ENCODE results near the gene OTX1.

Gene OTX1

GRCh38 chr2:63035169-63035568, 15.5 kb upstream of the OTX1 start:
- no peak for TF ChIP-seq CTCF (conservative IDR thresholded peaks at IDR 0.05; ENCODE audit: low read length)
- DNase-seq (ENCODE audit: low read depth), result no peak
- no peak overlapping the region for H3K4me3 ChIP-seq (ENCODE audit: low read length)

- DNase-seq (ENCODE audit: low read depth), result no peak
- no peak for TF ChIP-seq CTCF (conservative IDR thresholded peaks at IDR 0.05; ENCODE audit: low read length)
- no peak overlapping the region for H3K4me3 ChIP-seq (ENCODE audit: low read length)
Measured at GRCh38 chr2:63035660-63036059, 15.0 kb upstream of the OTX1 start.

GRCh38 chr2:63038034-63038433, 12.6 kb upstream of the OTX1 start:
- no peak for TF ChIP-seq CTCF (conservative IDR thresholded peaks at IDR 0.05; ENCODE audit: low read length)
- H3K4me3 ChIP-seq (ENCODE audit: low read length), result no peak overlapping the region
- no peak for DNase-seq (ENCODE audit: low read depth)

GRCh38 chr2:63040586-63040985, 10.0 kb upstream of the OTX1 start:
- no peak for TF ChIP-seq CTCF (conservative IDR thresholded peaks at IDR 0.05; ENCODE audit: low read length)
- DNase-seq (ENCODE audit: low read depth), result no peak
- no peak overlapping the region for H3K4me3 ChIP-seq (ENCODE audit: low read length)

DNA sequence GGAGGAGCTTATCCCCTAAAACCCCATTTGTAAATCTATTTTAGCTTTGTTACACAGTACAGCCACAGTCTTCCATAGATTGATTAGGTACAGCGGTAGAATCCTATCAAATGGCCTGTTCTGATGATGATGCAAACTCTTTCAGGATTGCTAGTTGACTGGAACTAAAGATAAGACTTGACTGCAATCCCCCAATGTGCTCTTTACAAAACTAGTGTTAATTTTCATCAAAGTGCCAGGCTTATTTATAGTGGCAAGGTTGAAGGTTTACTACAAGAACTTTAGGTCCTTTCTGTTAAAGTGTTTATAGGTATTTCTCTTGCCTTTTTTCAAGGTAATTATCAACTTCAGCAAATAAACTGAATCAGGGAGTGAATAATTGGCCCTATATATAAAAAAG, 9.0 kb upstream of the OTX1 start:
- DNase-seq (ENCODE audit: low read depth), result no peak
- TF ChIP-seq CTCF (conservative IDR thresholded peaks at IDR 0.05; ENCODE audit: low read length), result no peak
- H3K4me3 ChIP-seq (ENCODE audit: low read length), result no peak overlapping the region

GRCh38 chr2:63044362-63045327, 6.0 kb upstream of the OTX1 start:
- no peak for TF ChIP-seq CTCF (conservative IDR thresholded peaks at IDR 0.05; ENCODE audit: low read length)
- no peak for DNase-seq (ENCODE audit: low read depth)
- H3K4me3 ChIP-seq (ENCODE audit: low read length), result no peak overlapping the region

- no peak overlapping the region for H3K4me3 ChIP-seq (ENCODE audit: low read length)
- DNase-seq (ENCODE audit: low read depth), result no peak
- no peak for TF ChIP-seq CTCF (conservative IDR thresholded peaks at IDR 0.05; ENCODE audit: low read length)
Measured at GRCh38 chr2:63046552-63046951, 4.1 kb upstream of the OTX1 start.

Measured in AG10803 (cell line).